ENCODE data around the gene DDN. TPM values are rescaled to one million over a fixed set of nuclear protein-coding genes. Genes with fewer than 3 reads are reported as not detected.

The DDN gene
- 0.05 TPM in 1 of 2 replicates, not detected in the other for total RNA-seq

DNA sequence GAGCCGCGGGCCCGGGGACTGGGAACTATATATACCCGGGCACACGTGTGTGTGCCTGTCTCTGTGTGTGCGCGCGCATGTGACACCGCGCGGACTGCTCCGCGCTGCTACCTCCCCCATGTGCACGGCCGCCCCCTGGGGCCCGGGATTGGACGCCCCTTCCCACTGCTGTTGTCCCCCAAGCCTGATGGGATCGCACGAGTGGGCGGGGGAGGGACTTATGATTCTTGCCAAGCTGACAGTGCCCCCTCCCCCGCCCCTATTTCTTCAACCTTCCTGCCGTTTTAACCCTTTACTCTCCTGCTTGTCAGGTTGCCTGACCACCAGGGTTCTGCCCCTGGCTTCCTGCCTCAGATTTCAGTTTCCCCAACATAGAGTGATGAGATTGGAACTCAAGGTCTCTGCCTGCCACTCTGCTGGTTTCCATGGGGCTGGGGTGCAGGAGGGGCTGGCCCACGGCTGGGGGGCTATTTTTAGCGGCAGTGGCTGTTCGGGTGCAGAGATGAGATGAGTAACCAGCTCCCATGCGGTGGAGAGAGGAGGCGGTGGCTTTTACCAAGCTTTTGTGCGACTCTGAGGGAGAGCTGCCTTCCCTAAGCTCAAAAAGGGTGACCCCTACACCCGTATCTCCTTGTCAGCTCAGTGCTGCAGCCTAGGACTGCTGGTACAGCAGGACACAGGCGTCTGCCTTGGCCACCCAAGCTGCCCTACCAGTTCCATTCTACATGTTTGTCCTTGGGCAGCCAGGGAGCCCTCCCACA lies at the start of gene DDN:
Gene DDN, minus strand, starts transcription at position 5 of the 761 bp plus-strand sequence. CDS start 88 bp downstream, outside the sequence.

DNA sequence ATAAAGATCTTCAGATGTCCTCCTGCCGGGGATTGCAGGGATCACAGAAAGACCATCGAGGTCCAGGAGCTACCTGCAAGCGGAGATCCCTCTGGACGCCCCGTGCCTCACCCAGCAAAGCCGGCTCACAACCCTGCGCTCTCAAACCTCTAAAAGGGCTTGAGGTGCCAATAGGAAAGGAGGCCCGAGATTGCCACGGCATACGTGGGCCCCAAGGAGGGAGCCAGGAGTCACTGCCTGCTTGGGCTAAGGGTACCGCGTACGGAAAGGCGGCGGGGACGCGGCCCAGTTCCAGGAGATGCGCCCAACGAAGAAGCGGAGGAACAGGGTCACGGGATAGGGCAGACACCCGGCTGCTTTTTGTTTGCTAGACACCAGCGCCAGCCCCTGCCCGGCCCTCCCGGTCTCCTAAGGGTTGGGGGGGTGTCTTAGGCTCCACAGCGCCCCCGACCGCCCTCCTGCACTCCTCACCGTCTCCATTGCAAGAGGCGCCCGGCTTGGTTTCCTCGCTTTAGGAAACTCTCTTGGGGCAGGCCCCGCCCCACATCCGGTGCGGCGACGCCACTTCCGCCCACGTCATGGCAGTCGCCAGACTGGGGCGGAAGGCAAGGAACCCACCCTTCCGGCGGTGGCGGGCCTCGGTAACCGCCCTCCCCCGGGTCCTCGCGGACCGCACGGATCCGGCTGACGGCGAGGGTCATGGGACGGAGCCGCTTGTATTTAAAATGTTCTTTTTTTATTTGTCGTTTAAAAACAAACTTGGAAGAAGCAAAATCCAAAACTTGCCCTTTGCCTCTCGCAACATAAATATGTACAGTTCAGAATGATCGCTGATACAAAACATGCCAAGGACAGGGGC lies 19.3 kb upstream of the DDN start, which contains the start of gene PRKAG1:
Gene PRKAG1, minus strand, starts transcription at position 516 of the 859 bp plus-strand sequence. Its CDS starts 36 bp downstream, at position 480.

DNA sequence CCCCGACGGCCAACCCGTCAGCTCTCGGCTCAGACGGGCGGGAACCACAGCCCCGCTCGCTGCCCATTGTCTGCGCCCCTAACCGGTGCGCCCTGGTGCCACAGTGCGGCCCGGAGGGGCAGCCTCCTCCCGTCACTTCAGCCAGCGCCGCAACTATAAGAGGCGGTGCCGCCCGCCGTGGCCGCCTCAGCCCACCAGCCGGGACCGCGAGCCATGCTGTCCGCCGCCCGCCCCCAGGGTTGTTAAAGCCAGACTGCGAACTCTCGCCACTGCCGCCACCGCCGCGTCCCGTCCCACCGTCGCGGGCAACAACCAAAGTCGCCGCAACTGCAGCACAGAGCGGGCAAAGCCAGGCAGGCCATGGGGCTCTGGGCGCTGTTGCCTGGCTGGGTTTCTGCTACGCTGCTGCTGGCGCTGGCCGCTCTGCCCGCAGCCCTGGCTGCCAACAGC lies 20.9 kb downstream of the DDN start, which contains the start of gene WNT1:
Gene WNT1, plus strand, starts transcription at position 32 of the 450 bp plus-strand sequence. Its CDS starts 329 bp downstream, at position 361.

GRCh38 chr12:48957141-48958048 lies 41.8 kb downstream of the DDN start, which contains the start of gene ARF3:
TSS of gene ARF3 (minus strand) at chr12:48957487. CDS start at chr12:48941095, 16,392 bp downstream.

Other genes starting within 250 kb of the DDN start
- gene ADCY6, start 210.3 kb downstream of the DDN start, total RNA-seq, result 26.0 and 33.3 TPM in 2 replicates
- gene CACNB3, start 180.9 kb downstream of the DDN start, total RNA-seq, result 12.8 and 20.7 TPM in 2 replicates
- gene DDX23, start 147.2 kb downstream of the DDN start, total RNA-seq, result 37.1 and 37.6 TPM in 2 replicates
- 0.39 TPM in 1 of 2 replicates, not detected in the other for gene RND1, start 133.5 kb downstream of the DDN start, total RNA-seq
- 69.3 and 74.1 TPM in 2 replicates for gene FKBP11, start 73.9 kb downstream of the DDN start, total RNA-seq
- 45.7 and 82.1 TPM in 2 replicates for gene ARF3, start 41.9 kb downstream of the DDN start, total RNA-seq
- 0.75 TPM in 1 of 2 replicates, not detected in the other for gene WNT10B, start 27.6 kb downstream of the DDN start, total RNA-seq
- not detected in 2 replicates for gene WNT1, start 21.1 kb downstream of the DDN start, total RNA-seq
- 71.5 and 71.6 TPM in 2 replicates for gene PRKAG1, start 19.4 kb upstream of the DDN start, total RNA-seq
- 41.7 and 57.0 TPM in 2 replicates for gene KMT2D, start 61.4 kb upstream of the DDN start, total RNA-seq
- gene RHEBL1, start 70.6 kb upstream of the DDN start, total RNA-seq, result 0.20 TPM in 1 of 2 replicates, not detected in the other
- gene DHH, start 95.4 kb upstream of the DDN start, total RNA-seq, result not detected in 2 replicates
- 18.1 and 23.3 TPM in 2 replicates for gene LMBR1L, start 111.5 kb upstream of the DDN start, total RNA-seq
- 289 and 345 TPM in 2 replicates for gene TUBA1B, start 132.0 kb upstream of the DDN start, total RNA-seq
- gene TUBA1A, start 189.7 kb upstream of the DDN start, total RNA-seq, result 117 and 120 TPM in 2 replicates